Ascending aorta (tissue), 2 donors: Measurements from ENCODE around the gene ARMC7. TPM values are rescaled to one million over a fixed set of nuclear protein-coding genes. Genes with fewer than 3 reads are reported as not detected.

Source experiments
- DNase-seq, 2 donors: peaks; one replicate each; pipeline ENCODE4 v3.0.0-alpha.2; 2019; ENCODE audit warnings: low spot score in 2 of 2
- H3K27ac ChIP-seq, 2 donors: fragments of 200-600 bp; sonication (generic); one replicate each; pipeline ENCODE4 v1.5.1; 2016 to 2017; ENCODE audit warnings: mild to moderate bottlenecking in 1 of 2
- H3K27me3 ChIP-seq: fragments of 200-600 bp; sonication (generic); one replicate; pipeline ENCODE4 v1.5.1; 2017
- H3K36me3 ChIP-seq, 2 donors: fragments of 200-600 bp; sonication (generic); one replicate each; pipeline ENCODE4 v1.5.1; 2016
- H3K4me1 ChIP-seq, 2 donors: fragments of 200-600 bp; sonication (generic); one replicate each; pipeline ENCODE4 v1.5.1; 2016 to 2017; ENCODE audit warnings: mild to moderate bottlenecking in 1 of 2
- H3K4me3 ChIP-seq, 2 donors: fragments of 200-600 bp; sonication (generic); one replicate each; pipeline ENCODE4 v1.5.1; 2016 to 2017; ENCODE audit warnings: mild to moderate bottlenecking in 1 of 2
- H3K9me3 ChIP-seq, 2 donors: fragments of 200-600 bp; sonication (generic); one replicate each; pipeline ENCODE4 v1.5.1; 2016
- intact Hi-C: fragments of 100-400 bp; cut with DNase I; formaldehyde crosslinking; loops from one replicate; pipeline ENCODE4 v1.15.1; 2023
- total RNA-seq: library from RNA; depleted of rRNA; stranded (reverse); fragments of >200 nt; gene quantifications from one replicate; pipeline ENCODE4 v1.1.0, GENCODE V29; 2016
- TF ChIP-seq, protein P1 (sequence below), 3 experiments: fragments of 200-600 bp in 2 of 3; fragments of 450-650 bp in 1 of 3; sonication (generic) in 2 of 3; IDR thresholded peaks; one replicate each; pipeline ENCODE4 v1.5.1; 2016 to 2019; ENCODE audit warnings: antibody characterized with exemption in 3 of 3, mild to moderate bottlenecking in 1 of 3, moderate library complexity in 1 of 3

Gene ARMC7
- 1.4 TPM for total RNA-seq

DNA sequence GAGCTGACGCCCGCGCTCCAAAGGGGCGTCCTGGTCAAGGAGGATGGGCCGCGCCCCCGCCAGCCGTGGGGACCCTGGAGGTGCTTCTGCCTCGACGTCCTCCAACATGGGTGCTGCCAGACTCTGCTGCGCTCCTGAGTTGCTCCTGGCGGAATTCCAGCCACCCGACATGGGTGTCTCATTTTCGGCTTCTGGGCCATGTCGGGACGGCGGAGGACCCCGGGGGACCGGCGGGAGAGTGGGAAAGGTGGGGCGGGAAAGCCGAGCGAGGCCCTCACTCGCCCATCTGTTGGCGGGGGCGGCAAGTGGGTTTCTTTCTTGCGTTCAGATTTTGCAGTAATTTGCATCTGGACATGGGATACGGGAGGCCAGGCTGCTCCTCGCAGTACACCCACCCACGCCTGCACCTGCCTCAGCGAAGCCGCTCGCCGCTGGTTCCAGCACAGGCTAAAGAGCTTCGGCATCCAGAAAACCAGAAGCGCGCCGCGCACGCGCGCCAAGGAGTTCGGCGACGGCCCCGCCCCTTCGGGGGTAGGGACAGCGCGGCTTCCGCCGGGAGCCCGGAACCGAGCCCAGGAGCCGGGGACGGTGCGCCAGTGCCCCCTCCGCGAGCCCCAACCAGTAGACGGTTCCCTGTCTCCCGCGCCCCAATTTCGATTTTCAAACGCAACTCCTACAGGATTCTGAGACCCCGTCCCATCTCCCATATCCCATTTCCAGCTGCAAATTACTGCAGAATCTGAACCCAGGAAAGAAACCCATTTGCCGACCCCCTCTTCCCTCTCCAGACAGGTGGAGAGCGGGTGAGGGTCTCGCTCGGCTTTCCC is at the start of gene ARMC7:
Gene ARMC7 (plus strand): TSS at position 563 of the 827 bp plus-strand sequence. CDS start 320 bp downstream, outside the sequence.
- no peaks in the 10 kb centered on the region for H3K36me3 ChIP-seq
- TF ChIP-seq, protein P1, sequence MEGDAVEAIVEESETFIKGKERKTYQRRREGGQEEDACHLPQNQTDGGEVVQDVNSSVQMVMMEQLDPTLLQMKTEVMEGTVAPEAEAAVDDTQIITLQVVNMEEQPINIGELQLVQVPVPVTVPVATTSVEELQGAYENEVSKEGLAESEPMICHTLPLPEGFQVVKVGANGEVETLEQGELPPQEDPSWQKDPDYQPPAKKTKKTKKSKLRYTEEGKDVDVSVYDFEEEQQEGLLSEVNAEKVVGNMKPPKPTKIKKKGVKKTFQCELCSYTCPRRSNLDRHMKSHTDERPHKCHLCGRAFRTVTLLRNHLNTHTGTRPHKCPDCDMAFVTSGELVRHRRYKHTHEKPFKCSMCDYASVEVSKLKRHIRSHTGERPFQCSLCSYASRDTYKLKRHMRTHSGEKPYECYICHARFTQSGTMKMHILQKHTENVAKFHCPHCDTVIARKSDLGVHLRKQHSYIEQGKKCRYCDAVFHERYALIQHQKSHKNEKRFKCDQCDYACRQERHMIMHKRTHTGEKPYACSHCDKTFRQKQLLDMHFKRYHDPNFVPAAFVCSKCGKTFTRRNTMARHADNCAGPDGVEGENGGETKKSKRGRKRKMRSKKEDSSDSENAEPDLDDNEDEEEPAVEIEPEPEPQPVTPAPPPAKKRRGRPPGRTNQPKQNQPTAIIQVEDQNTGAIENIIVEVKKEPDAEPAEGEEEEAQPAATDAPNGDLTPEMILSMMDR (IDR thresholded peaks at IDR 0.05): no peak
- H3K27ac ChIP-seq: peak within 1 kb of the TSS; percentile 41 to 44
- no peaks in the 10 kb centered on the region for H3K9me3 ChIP-seq
- no peaks in the 10 kb centered on the region for H3K27me3 ChIP-seq
- H3K4me3 ChIP-seq: peak within 1 kb of the TSS; percentile 93 to 94
- peaks cover 3 to 24% of the 10 kb centered on the region in 2 donors for H3K4me1 ChIP-seq
- DNase-seq: peak; percentile 48 to 93
- intact Hi-C loops: loop anchor here (2.0 to 5.0 kb wide), 3 partner anchors 63 to 163 kb away; partner anchors contain the start of genes ATP5PD, KCTD2 and MIF4GD

DNA sequence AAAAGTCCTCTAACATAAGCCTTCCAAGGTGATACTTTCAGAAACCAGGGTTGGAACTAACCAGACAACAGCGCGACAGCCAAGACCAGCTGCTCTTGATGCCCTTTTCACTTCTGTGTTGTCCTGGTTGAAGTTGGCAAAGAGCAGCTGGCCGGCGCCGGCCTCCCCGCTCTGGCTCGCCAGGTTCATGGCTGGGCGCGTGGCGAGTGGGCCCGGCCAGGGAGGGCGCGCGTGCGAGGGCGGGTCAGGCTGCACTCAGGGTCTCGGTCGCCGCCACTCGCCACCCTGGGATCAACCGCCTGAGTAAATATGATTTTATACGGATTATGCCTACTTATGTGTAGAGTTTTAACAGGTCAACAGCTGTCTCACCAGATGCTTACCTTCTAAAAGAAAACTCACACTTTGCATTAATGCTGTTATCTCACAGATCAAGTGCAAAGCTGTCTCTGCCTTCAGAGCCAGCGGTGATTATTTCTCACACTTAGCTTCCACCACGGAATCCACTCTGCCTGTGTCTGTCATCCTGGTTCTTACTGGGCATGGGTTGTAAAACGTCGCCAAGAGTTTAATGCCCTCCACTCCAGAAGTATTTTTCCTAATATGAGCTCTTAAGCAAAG is 49.2 kb upstream of the ARMC7 start:
- Histone ChIP-seq H3K4me1 (no peaks in the 10 kb centered on the region), H3K4me3 (no peak overlapping the region), H3K27me3 (no peaks in the 10 kb centered on the region), H3K36me3 (peaks cover 63 to 69% of the 10 kb centered on the region in 2 donors), H3K9me3 (no peaks in the 10 kb centered on the region), H3K27ac (peak overlapping the region in 1 of 2 donors; percentile 25)
- intact Hi-C loops: no loop called here
- DNase-seq: no peak
- TF ChIP-seq, protein P1 (IDR thresholded peaks at IDR 0.05): no peak

DNA sequence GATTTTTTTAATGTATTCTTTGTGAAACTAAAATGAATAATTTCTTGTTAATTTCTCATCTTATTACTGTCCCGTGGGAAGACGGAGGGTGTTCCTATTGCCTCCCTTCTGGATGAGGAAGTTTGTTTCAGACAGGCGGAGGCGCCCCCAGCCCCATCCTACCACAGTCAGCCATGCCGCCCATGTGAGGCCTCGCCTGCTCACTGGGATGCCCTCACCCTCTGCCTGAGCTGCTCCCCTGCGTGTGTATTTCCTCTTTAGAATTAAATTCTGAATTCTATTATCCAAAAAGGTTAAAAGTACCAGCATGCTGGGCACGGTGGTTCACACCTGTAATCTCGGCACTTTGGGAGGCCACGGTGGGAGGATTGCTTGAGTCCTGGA is 48.7 kb upstream of the ARMC7 start:
- Histone ChIP-seq H3K27ac (no peak overlapping the region), H3K27me3 (no peaks in the 10 kb centered on the region), H3K4me1 (no peaks in the 10 kb centered on the region), H3K9me3 (no peaks in the 10 kb centered on the region), H3K4me3 (no peak overlapping the region), H3K36me3 (peaks cover 59 to 66% of the 10 kb centered on the region in 2 donors)
- TF ChIP-seq, protein P1 (IDR thresholded peaks at IDR 0.05): no peak
- intact Hi-C loops: no loop called here
- DNase-seq: no peak

DNA sequence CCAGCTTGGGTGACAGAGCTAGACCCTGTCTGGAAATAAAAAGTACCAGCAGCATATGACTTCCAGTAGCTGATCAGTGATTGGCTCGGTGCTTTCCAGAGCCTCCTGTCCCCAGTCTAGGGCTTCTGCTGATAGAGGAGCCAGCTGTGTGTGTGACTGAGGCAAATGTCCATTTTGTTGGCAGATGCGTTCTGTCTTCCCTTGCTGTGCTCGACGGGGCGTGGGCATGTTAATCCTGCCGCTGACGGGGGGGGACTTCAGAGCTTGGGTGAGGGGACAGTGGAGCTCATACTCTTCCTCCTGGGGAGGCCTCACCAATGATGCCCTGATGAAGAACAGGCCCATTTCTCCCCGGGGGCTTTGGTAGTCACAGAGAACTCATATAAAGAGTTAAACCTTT is 48.2 kb upstream of the ARMC7 start:
- H3K36me3 ChIP-seq: peaks cover 56 to 60% of the 10 kb centered on the region in 2 donors

DNA sequence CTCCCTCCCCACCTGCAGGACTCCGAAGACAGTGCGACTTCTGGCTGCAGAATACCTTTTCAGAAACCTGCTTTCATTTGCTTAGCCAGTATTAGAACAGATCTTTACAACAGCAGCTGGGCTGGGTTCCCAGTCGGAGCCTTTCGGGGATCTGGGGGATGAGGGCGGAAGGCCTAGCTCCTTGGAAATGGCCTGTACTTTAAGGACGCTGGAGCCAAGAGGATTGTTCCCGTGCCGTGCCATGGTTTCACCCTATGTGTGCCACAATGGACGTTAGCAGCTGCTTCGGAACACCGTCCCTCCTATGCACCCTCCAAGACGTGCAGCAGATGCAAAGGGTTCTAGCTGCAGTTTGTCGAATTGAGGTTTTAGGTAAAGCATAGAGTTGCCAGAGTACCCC is 46.6 kb upstream of the ARMC7 start:
- intact Hi-C loops: no loop called here

More for the DNA sequence above, 48.2 kb upstream of the ARMC7 start:
- DNase-seq: no peak
- TF ChIP-seq, protein P1 (IDR thresholded peaks at IDR 0.05): no peak
- Histone ChIP-seq H3K27ac (no peak overlapping the region), H3K27me3 (no peaks in the 10 kb centered on the region), H3K9me3 (no peaks in the 10 kb centered on the region), H3K4me1 (no peaks in the 10 kb centered on the region), H3K4me3 (no peak overlapping the region)
- intact Hi-C loops: no loop called here

More for the DNA sequence above, 46.6 kb upstream of the ARMC7 start:
- H3K4me3 ChIP-seq: no peak overlapping the region
- no peaks in the 10 kb centered on the region for H3K9me3 ChIP-seq
- H3K36me3 ChIP-seq: peaks cover 50 to 57% of the 10 kb centered on the region in 2 donors
- no peak overlapping the region for H3K27ac ChIP-seq
- no peak for DNase-seq
- H3K27me3 ChIP-seq: no peaks in the 10 kb centered on the region
- H3K4me1 ChIP-seq: no peaks in the 10 kb centered on the region
- TF ChIP-seq, protein P1 (IDR thresholded peaks at IDR 0.05): no peak
